ENCODE measurements around the gene PLD6. TPM values are rescaled to one million over a fixed set of nuclear protein-coding genes. Genes with fewer than 3 reads are reported as not detected.

The PLD6 gene
- total RNA-seq, 4 donors from 2014 or later: 3.1 to 13.7 (median 6.9) TPM

- TF ChIP-seq POLR2AphosphoS5 (IDR thresholded peaks at IDR 0.05) (no peak), CTCF (IDR thresholded peaks at IDR 0.05) (no peak), EP300 (IDR thresholded peaks at IDR 0.05) (no peak), POLR2A (IDR thresholded peaks at IDR 0.05; ENCODE audit: low read depth) (no peak)
- intact Hi-C loops (cut with DNase I): no loop called here
- H3K4me3 ChIP-seq: no peak overlapping the region
- no peaks in the 10 kb centered on the region for H3K27me3 ChIP-seq
- H3K4me1 ChIP-seq: peaks cover 4 to 35% (median 15%) of the 10 kb centered on the region in 4 donors
- H3K27ac ChIP-seq (replicated peaks in 1 of 4): no peak overlapping the region
- peaks cover 92 to 100% (median 99%) of the 10 kb centered on the region in 4 donors for H3K36me3 ChIP-seq
- DNase-seq (ENCODE audit: extremely low spot score): no peak
- 93% methylated on average over 23 of the region's 25 CpGs for WGBS
- no peaks in the 10 kb centered on the region for H3K9me3 ChIP-seq
These were observed 21.7 kb upstream of the PLD6 start for GRCh38 chr17:17227608-17228520.

DNA sequence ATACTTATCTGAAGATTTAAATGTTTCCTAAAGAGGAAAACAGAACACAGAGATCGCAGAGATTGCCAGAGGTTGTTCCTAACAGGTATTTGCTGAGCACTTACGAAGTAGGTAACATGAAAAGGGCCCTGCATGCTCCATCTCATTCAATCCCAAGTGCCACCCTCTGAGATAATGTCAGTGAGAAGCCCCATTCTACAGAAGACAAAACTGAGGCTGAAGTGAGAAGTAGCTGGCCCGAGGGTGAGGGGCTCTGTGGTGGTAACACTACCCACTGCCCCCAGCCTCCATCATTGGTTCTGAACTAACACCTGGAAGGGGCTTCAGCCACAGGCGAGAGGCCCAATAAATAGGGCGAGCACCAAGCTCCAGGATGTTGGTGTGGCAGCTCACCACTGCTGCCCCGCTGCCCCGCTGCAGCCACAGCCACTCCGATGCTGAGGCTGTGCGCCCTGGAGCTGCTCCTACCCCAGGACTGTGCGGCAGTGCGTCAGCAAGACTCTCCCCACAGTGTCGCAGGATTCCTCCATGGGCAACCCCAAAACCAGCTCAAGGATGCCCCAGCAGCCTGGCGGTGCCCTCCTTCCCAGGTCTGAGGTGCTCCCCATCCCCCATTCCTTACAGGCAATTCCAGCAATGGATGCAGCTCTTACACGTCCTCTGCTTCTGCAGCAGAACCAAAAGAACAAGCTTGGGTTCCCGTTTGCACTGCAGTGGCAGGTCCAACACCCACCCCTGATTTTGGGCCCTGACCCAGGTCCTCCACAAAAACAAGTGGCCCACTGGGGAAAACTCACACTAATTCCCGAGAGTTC is 20.5 kb upstream of the PLD6 start:
- no peak overlapping the region for H3K4me3 ChIP-seq
- TF ChIP-seq CTCF (IDR thresholded peaks at IDR 0.05) (no peak), EP300 (IDR thresholded peaks at IDR 0.05) (no peak), POLR2A (IDR thresholded peaks at IDR 0.05; ENCODE audit: low read depth) (no peak), POLR2AphosphoS5 (IDR thresholded peaks at IDR 0.05) (no peak)
- peaks cover 99 to 100% (median 100%) of the 10 kb centered on the region in 4 donors for H3K36me3 ChIP-seq
- no peaks in the 10 kb centered on the region for H3K27me3 ChIP-seq
- intact Hi-C loops (cut with DNase I): no loop called here
- WGBS: 93% methylated on average over 13 of the region's 16 CpGs
- DNase-seq (ENCODE audit: extremely low spot score): no peak
- no peaks in the 10 kb centered on the region for H3K9me3 ChIP-seq
- H3K4me1 ChIP-seq: peaks cover 0 to 23% (median 3%) of the 10 kb centered on the region in 4 donors
- no peak overlapping the region for H3K27ac ChIP-seq (replicated peaks in 1 of 4)

GRCh38 chr17:17225901-17226300 is 19.8 kb upstream of the PLD6 start:
- no peak for DNase-seq (ENCODE audit: extremely low spot score)

DNA sequence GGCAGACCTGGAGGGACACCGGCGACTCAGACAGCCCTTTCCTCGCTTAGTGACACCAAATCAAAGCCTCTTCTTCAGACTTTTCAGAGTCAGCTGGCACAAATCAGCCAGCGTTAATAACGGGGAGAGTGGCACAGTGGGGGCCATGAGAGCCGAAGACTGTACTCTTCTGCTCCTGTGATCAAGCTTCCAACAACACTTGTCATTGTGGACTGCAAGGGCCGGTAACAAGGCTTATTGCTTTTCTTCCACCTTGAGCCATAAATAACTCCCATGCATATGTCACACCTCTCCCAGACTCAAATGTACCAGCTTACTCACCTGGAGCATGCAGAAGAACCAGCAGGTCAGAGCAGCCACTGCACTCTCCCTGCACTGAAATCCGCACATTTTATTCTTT is 18.0 kb upstream of the PLD6 start:
- no peaks in the 10 kb centered on the region for H3K9me3 ChIP-seq
- no peaks in the 10 kb centered on the region for H3K27me3 ChIP-seq
- no peak overlapping the region for H3K4me3 ChIP-seq
- 75% methylated on average over 8 of the region's 8 CpGs for WGBS
- H3K4me1 ChIP-seq: peaks cover 0 to 15% (median 0%) of the 10 kb centered on the region in 4 donors
- intact Hi-C loops (cut with DNase I): no loop called here
- no peak for DNase-seq (ENCODE audit: extremely low spot score)
- TF ChIP-seq POLR2AphosphoS5 (IDR thresholded peaks at IDR 0.05) (no peak), EP300 (IDR thresholded peaks at IDR 0.05) (no peak), CTCF (IDR thresholded peaks at IDR 0.05) (no peak), POLR2A (IDR thresholded peaks at IDR 0.05; ENCODE audit: low read depth) (no peak)
- peaks cover 90 to 100% (median 100%) of the 10 kb centered on the region in 4 donors for H3K36me3 ChIP-seq
- no peak overlapping the region for H3K27ac ChIP-seq (replicated peaks in 1 of 4)

More at GRCh38 chr17:17225901-17226300, 19.8 kb upstream of the PLD6 start:
- Histone ChIP-seq H3K27me3 (no peaks in the 10 kb centered on the region), H3K36me3 (peaks cover 99 to 100% (median 100%) of the 10 kb centered on the region in 4 donors), H3K27ac (replicated peaks in 1 of 4) (no peak overlapping the region), H3K9me3 (no peaks in the 10 kb centered on the region), H3K4me1 (peaks cover 0 to 21% (median 0%) of the 10 kb centered on the region in 4 donors), H3K4me3 (no peak overlapping the region)
- 95% methylated on average over 9 of the region's 10 CpGs for WGBS
- intact Hi-C loops (cut with DNase I): no loop called here
- TF ChIP-seq POLR2AphosphoS5 (IDR thresholded peaks at IDR 0.05) (no peak), CTCF (IDR thresholded peaks at IDR 0.05) (no peak), EP300 (IDR thresholded peaks at IDR 0.05) (no peak), POLR2A (IDR thresholded peaks at IDR 0.05; ENCODE audit: low read depth) (no peak)
